Measurements from ENCODE around the gene BTRC.
"Not testable (repeated sequence)": the region's sequence is repeated elsewhere in the genome, so short reads cannot be mapped to it uniquely, and the experiment has no call there.

BTRC gene

DNA sequence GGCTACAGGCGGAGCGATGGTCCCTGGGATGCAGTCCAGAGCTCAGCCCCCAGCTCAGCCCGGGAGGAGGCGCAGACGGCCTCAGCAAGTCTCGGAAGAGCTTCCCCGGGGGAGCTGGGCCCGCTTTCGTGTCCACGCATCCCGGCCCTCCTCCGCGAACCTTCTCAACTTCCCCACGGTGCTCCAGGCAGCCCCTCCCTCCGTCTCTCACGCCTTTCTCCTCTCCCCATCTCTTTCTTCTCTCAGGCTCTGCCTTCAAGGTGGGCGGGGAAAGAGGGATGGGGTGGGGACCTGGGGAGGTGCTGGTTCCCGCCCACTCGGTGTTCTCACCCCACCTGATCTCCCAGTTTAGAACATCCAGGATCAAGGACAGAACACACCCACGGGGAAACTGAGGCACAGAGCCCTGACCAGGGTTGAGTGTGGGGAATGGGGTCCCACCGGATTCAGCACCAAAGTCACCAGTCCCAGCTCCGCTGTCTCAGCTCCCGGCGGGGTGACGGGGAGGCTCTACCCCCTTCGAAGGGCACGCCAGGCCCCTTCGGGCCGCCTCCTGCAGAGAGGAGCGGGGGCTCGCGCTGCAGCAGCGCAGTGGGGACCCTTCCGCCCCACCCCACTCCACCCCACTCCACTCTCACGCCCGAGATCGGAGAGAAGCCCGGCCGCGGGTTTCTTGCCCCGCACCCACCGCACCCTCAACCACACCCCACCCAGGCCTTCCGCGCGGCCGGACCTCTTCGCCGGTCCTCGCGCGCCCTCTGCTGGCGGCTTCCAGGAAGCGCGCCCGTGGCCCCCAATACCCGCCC, 215.9 kb downstream of the BTRC start:
- DNase-seq, result peak in 1 of 2 experiments; percentile 36

DNA sequence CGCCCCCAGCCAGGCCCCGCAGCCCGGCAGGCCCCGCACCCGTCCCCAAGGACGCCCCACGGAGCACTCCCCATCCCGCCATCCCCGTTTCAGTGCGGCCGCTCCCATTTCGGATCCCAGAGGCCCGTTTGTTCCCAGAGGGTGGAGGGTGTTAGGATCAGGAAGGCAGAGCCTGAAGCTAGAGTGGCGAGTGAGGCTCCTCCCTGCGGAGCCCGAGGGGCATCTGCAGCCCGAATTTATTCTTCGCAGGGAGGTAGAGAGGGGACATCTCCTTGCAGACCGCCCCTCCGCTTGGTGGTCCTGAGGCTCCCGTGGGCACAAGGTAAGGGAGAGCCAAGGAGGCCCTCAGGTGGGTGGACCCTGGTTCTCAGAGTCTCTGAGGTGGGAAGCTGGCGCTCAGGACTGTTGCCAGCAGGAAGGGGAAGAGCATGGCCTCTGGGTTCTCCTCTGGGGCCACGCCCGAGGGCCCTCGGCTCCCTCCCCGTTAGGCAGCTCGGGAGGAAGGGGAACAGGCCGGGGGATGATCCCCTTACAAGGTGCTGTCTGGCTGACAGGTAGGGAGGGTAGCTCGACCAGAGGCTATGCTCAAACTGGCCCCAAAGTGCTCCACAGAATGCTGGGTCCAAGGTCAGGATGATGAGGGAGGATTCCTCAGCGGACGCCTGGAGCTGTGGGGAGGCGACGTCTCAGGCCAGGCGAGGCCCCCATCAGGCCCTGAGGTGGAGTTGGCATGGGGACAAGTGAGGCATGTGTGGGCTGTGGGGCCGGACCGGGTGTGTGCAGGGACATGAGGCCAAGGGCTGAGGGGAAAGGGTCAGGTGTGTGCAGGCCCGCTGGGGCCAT, 216.7 kb downstream of the BTRC start:
- no peak for DNase-seq

DNA sequence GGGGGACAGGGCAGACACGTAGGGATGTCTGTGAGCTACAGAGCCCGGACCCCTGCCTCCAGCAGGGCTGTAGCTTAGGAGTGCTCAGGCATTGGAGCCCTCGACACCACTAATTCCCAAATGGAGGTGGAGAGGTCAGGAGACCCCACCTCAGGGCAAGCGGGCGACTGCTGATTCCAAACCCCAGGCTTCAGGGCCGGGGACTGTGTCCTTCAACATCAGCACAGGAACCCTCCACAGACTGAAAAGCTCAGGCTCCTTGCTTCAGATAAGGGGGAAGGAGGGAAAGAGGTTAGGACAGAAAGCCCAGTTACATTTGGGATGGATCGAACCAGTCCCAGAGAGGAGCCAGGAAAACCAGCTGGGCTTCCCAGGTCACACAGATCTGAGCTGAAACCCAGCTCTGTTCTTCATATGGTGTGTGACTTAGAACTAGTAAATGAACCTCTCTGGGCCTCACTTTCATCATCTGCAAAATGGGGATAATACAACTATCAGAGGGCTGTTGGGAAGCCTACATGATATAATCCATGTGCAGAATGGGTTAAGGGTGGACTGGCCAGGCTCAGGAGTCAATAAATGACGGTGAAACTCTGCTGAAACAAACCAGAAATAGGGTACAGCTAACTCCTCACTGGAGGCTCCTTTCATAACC, 217.4 kb downstream of the BTRC start:
- no peak for DNase-seq

DNA sequence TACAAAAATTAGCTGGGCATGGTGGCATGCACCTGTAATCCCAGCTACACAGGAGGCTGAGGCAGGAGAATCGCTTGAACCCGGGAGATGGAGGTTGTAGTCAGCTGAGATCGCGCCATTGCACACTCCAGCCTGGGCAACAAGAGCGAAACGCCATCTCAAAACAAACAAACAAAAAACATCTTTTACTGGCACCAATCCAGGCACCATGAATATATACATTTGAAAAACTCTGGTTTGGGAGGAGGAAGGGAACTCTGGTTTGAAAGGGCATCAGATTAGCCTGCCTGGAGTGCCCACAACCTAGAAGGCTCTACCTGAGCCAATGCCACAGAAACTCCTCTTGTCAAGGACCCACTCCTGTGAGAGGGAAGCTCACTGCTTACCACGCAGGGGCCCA, 218.2 kb downstream of the BTRC start:
- no peak for DNase-seq

DNA sequence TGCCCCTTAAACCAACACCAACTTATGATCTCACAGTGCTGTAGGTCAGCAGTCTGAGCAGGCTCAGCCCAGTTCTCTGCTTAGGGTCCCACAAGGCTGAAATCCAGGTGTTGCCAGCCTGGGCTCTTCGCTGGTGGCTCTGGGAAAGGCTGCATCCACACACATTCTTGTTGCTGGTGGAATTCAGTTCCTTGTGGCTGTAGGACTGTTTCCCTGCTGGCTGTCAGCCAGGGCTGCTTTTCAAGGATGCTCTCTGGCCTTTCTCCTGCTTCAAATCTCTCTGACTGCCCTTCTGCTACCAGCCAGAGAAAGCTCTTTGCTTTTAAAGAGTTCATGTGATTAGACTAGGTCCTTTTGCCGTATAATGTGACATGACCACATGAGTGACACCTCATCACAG, 218.8 kb downstream of the BTRC start:
- DNase-seq, result no peak

DNA sequence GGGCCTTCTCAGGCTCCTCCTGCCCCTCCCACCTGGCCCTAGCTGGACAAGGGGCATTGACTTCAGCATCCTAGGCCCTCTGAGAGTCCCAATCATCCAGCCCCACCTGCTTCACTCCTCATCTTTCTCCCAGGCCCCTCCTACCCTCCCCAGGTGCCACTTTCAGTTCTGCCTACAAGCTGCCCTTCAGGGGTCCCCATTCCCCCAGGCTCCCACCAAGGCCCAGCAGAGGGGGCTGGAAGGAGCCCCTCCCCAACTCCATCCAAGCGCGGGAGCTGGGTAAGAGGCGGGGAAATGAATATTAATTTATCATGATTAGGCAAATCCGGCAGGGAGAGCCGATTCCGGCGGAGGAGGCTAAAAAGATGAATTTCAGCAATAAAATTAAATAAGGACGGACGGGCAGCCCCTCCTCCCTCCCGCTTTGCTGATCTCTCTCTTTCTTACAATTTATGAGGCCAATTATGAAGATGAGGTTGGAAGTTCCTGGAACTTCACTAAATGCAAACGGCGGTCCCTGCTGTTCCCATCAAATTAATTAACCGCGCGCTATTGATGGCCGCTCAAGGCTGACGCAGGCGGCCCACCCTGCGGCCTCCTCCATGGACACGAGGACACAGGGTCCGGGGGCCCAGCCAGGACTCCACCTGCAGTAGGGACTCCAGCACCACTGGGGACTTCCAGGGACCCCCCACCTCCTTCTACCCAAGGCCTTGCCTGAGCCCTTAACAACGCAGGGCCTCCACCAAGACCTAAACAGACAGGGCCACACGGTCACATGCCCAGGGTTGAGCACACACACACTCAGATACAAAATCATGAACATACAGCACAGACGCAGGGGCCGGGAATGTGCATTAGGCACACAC, 220.2 kb downstream of the BTRC start:
- no peak for DNase-seq

DNA sequence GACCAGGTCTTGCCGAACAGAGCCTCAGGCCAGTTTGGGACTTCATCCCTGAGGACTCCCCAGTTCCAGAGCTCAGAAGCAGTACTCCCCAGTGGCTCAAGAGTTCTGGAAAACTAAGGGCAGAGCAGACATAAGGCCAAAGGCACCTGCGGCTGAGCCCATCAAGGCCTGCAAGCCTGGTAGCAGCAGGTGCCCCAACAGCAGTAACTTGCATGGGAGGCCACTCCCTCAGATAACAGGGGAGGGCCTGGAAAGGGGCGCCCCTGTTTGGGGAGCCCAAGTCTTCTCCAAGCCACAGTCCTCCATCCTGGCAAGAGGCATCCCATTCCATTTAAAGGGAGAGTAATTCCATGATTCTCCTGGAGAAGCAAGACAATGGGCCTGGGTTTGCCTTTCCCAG, 221.1 kb downstream of the BTRC start:
- DNase-seq, result no peak

DNA sequence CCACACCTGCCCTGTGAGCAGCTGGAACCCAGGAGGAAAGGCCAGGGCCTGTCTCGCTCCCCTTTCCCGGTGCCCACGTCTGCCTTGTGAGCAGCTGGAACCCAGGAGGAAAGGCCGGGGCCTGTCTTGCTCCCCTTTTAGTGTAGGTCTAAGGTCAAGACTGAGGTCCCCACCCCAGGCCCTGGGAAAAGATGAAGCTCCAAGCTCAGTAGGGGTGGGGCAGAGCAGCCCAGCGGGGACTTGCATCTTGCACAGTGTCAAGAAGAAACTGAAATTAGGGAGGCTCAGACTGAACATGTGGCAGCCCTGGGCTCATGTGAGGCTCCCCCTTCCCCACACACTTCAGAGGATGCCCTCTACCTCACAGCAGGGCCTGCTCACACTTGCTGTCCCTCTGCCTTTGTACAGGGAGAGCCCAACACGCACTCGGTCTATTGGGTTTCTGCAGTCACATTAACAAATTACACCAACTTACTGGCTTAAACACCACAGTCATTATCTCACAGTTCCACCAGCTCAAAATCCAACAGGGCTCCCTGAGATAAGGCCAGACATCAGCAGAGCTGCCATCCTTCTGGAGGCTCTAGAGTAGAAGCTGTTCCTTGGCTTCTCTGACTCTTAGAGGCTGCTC, 221.7 kb downstream of the BTRC start:
- no peak for DNase-seq

DNA sequence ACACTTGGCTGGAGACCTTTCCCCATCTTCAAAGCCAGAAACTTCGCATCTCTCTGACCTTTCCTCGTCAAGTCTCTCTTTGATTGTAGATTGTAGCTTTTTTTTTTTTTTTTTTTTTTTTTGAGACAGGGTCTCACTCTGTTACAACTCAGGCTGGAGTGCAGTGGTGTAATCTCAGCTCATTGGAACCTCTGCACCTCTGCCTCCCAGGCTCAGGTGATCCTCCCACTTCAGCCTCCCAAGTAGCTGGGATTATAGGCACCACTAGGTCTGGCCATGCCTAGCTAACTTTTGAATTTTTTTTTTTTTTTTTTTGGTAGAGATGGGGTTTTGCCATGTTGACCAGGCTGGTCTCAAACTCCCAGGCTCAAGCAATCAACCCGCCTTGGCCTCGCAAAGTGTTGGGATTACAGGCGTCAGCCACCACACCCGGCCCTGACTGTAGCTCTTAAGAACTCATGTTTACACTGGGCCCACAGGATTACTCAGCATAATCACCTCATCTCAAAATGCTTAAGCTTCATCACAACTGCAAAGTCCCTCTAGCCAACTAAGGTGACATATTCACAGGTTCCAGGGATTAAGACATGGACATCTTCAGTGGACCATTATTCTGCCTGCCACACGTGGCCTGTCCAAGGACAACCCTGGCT, 222.4 kb downstream of the BTRC start:
- DNase-seq, result no peak

DNA sequence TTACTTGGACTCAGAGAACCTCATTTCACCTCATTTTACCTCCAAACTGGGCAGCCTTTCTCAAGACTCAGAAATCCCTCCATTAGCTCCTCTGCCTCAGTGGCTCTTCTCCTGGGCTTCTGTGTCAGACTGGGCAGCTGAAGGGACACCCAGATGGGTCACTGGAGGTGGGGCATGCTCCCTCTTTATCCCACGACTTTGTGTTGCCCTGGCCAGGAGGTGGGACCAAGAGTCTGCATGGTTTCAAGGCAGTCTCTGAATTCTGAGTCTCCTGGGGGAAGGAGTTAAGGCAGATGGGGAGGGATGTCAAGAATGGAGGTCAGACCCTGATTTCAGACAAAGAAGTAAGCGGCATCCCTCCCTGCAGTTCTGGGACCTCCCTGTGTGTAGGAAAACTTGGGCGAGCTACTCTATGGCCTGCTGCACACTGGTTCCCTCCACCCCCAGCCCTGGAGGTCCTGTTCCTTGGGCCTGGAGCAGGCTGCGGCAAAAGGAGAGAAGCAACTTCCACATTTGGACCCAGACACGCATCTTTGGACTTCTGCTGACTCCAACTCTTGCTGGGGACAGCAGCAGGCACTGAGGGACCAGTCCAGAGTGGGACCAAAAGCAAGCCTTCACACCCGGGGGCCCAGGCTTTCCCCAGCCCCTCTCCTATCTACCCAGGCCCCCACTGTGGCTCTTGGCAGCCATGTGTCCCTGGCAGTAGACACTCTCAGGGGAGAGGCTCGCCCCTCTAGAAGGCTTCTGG, 223.3 kb downstream of the BTRC start:
- DNase-seq, result no peak

DNA sequence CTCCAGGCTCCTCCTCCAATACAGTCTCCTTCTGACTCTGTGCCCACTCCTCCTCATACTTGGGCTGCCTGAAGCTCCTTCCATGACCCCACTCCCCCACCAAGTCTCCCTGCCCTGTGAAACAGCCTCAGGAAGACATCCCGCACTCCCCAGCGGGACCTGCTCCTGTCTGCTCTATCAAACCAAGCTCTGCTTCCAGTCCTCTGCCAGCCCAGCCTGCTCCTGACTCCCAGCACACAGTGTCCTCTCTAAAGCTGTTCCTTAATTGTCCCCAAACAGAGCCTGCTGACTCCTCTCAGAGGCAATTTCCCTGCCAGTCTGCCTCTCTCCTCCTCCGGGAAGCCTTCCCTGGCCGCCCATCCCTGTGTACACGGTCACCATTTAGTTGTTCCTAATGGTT, 224.2 kb downstream of the BTRC start:
- DNase-seq, result no peak

DNA sequence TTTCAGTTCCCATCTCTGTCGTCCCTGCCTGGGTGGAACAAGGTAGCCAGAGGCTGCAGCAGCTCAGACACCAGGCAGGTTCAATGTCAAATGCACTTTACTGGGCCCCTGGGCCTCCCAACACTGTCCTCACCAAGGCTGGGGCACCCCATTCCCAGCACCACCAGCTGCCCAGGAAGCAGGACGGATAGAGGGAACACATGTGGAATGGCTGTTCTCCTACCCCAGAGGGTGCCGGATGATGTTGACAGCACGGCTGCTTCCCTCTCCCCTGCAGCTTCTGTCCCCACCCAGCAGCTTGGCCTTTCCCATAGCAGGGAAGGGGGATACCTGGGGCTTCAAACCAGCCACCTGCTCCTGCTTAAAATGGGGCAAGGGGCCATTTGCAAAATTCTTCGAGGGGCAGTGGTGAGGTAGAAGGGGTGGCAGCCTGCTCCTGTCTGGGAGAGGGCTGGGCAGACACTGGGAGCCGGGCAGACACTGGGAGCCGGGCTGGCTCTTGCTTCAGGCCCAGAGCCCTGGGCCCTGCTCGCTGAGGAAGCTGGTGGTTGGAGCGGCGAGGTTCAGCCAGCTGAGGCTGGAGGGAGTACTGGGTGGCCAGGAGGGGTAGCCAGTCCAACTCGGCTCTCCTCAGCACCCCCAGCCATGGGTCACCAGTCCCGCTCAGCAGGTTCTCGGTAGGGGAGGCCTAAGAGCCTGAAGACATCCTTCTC, 225.0 kb downstream of the BTRC start:
- no peak for DNase-seq

DNA sequence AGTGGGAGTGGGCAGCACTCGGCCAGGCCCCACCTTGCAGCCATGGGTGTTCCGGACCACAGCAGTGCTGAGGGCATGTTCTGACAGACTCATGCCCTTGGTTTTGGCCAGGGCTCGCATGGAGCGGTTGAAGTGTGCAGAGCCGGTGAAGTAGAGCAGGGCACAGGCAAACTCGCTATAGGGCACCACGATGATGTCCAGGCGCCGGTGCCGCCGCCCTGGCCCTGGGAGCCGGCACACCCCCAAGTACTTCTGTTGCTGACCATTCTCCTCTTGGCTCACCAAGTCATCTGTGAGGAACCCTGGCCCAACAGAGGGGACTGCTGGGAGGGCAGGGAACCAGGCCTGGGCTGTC, 225.5 kb downstream of the BTRC start:
- no peak for DNase-seq

DNA sequence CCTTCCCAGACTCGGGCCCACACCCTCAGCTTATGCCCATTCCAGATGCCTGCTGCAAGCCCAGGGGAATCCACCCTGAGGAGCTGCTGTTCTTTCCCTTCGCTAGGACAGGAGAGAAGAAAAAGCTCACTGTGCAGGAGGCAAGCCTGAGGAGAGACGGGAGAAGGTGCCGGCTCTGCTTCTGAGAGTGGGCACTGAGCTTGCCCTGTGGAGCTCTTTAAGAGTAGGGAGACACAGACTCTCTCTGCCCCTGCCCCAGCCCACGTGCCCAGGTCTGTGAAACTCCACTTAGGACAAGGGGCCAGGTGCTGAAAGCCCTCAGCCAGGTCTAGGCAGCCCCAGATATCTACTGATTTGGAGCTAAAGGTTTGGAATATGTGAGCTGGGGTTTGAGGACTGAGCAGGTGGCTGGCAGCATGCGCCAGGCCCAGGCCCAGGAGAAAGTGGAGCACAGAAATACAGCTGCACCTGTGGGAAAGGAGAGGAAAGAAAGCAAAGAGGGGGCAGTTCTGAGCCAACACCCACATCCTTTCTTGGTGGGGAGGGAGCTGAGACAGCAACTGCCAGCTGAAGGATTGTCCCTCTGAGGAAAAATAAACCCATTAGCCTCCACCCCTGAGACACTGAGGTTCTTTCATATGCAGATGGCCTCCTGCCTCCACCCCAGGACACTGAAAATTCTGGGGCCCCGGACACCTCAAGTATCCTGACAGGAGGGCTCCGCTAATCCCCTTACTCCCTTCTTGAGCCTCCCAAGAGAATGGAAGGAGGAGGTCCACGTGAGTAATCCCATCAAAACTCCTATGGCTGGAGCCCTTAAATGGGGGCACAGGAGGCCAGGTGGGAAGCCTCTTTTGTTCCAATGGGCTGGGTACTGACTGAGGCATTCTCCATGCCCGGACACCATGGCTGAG, 226.8 kb downstream of the BTRC start:
- DNase-seq, result no peak

DNA sequence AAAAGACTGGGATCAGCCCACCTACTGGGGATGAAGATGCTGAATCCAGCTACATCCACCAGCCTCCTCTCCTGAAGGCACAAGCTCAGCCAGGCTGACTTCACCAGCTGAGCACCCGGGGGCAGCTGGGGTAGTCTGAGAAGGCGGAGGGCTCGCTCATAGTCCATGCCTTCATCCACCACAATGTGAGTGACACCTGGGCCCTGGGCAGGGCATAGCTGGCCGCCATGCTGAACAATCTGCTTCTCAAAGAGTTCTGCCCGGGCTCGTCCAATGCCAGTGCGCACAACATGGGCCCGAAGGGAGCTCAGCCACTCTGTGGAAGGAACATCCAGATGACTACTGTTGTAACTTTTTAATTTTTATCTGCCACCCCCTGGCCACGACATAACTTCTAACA, 231.9 kb downstream of the BTRC start:
- DNase-seq, result no peak

DNA sequence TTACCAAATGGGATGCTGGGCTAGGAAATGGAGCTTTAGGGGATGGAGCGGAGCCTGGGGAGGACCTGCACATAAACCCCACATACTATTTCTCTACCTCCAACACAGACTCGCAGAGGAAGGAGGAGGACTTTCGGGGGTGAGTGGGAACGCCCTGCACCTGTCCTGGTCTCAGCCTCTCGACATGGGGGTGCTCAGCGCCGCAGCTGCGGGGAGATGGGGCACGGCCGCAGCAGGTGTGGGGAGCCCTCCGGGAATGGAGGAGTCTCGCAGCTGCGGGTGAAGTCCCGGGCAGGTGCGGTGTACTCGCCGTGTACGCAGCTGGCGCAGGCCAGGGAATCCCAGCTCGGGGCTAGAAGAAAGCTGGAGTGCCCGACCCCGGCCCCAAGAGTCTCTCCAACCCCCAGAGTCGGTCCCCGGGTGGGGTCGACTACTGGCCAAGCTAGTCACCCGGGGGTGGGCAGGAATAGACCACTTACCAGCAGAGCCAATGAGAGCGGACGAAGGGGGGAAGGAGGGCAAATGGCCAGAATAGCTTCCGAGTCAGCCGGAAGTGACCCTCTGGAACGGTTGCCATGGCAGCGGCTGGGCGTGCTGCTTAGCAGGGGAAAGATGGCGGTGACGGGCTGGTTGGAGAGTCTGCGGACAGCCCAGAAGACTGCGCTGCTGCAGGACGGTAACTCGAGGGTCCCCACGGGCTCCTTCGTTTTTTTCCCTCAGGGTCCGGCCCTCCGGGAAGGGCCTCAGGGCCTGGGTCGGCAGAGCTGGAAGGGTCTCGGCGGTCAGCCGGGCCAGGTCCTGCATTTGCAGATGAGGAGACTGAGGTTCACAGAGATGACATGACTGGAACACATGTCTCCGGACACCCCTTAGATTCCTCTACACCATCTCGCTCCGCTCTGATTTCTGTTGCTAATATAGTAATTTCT, 234.0 kb downstream of the BTRC start, which contains the start of the genes DPCD and POLL:
DPCD (plus strand) TSS at position 597 of the 929 bp plus-strand sequence; CDS start at position 613, 16 bp downstream.
POLL (minus strand) TSS at position 533 of the 929 bp plus-strand sequence. CDS start 897 bp downstream, outside the sequence.
- DNase-seq, result peak; percentile 50 to 63

DNA sequence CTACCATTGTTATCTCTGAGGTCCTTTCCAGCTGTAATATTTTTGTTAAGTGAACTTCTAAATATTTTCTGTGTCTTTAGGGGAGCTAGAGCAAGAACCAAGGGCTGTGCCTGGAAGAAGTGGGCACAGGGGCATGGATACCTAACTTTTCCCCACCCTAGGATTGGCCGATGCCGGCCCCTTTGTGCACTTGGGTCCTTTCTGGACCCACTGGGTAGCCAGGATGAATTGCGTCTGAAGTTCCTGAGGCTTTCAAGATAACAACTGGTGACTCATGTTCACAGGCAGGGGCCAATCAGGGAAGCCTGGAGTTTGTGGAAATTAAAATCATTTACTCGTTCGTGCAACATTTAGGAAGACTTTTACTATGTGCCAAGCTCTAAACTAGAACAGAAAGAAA, 234.9 kb downstream of the BTRC start:
- no peak for DNase-seq

DNA sequence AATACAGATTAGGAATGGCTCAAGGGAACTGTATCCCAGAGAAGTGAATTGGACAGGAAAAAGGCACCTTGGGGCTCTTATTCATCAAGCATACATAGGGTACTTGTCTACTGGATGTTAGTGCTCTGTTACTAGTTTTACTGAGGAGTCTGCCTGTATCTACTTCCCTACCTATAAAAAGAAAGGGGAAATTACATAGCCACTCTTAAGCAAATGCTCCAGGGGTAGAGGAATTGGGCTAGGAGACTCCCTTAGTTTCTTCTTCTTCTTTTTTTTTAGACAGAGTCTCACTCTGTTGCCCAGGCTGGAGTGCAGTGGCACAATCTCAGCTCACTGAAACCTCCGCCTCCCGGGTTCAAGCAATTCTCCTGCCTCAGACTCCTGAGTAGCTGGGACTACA, 239.4 kb downstream of the BTRC start:
- DNase-seq, result not testable (repeated sequence)
